Measurements from ENCODE around the gene CALN1.

DNA sequence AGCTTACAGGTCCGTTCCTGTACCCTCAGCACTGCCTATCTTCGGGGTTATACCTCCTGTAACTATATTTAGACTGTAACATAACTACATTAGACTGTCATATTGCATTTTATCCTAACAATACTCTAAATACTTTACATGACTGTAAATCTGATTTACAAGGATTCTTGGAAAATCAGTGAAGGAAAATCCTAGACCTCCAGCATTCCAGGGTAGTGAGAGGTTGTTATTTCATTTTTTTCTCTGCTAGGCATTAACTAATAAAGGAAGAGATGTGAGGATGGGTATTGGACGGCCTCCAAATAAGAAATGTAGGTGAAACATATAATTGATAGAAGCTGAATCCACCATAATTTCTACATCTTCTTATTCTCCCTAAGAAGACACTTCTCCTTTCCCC lies 569.4 kb downstream of the CALN1 start:
- TF ChIP-seq, protein P1, sequence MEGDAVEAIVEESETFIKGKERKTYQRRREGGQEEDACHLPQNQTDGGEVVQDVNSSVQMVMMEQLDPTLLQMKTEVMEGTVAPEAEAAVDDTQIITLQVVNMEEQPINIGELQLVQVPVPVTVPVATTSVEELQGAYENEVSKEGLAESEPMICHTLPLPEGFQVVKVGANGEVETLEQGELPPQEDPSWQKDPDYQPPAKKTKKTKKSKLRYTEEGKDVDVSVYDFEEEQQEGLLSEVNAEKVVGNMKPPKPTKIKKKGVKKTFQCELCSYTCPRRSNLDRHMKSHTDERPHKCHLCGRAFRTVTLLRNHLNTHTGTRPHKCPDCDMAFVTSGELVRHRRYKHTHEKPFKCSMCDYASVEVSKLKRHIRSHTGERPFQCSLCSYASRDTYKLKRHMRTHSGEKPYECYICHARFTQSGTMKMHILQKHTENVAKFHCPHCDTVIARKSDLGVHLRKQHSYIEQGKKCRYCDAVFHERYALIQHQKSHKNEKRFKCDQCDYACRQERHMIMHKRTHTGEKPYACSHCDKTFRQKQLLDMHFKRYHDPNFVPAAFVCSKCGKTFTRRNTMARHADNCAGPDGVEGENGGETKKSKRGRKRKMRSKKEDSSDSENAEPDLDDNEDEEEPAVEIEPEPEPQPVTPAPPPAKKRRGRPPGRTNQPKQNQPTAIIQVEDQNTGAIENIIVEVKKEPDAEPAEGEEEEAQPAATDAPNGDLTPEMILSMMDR (IDR thresholded peaks at IDR 0.05; ENCODE audit: low read depth, low read length), result no peak
- TF ChIP-seq EZH2phosphoT487 (IDR thresholded peaks at IDR 0.05; ENCODE audit: low read depth), result no peak
